Neutrophil (primary cell): ENCODE results near the gene DHX9.

Source experiments
- H3K27ac ChIP-seq: fragments of 200-600 bp; sonication (generic); 2 replicates; pipeline ENCODE4 v1.5.1; 2016; ENCODE audit warnings: mild to moderate bottlenecking, moderate library complexity
- H3K27me3 ChIP-seq: fragments of 200-600 bp; sonication (generic); 2 replicates; pipeline ENCODE4 v1.6.0; 2016; ENCODE audit warnings: mild to moderate bottlenecking
- H3K36me3 ChIP-seq: fragments of 200-600 bp; sonication (generic); 2 replicates; pipeline ENCODE4 v1.5.1; 2017
- H3K4me1 ChIP-seq, 2 experiments: fragments of 200-600 bp in 1 of 2; sonication (generic) in 1 of 2; 1 replicate in 1 of 2; 2 replicates in 1 of 2; pipeline versions ENCODE4 v1.5.1 to v1.6.1; 2013 to 2016; ENCODE audit warnings: low read depth in 1 of 2, low read length in 1 of 2, mild to moderate bottlenecking in 1 of 2, moderate library complexity in 1 of 2; ENCODE audit not compliant: control insufficient read depth in 1 of 2, insufficient read depth in 1 of 2
- H3K4me3 ChIP-seq, 2 experiments: fragments of 200-600 bp in 1 of 2; sonication (generic) in 1 of 2; 1 replicate in 1 of 2; 2 replicates in 1 of 2; pipeline ENCODE4 v1.5.1; 2013 to 2016; ENCODE audit warnings: low read depth in 1 of 2, low read length in 1 of 2, mild to moderate bottlenecking in 1 of 2, moderate library complexity in 1 of 2
- H3K9me3 ChIP-seq: fragments of 200-600 bp; sonication (generic); 2 replicates; pipeline ENCODE4 v1.5.1; 2016
- CTCF ChIP-seq: fragments of 200-600 bp; sonication (generic); IDR thresholded peaks from 2 replicates; pipeline ENCODE4 v1.5.1; 2016; ENCODE audit warnings: antibody characterized with exemption

DHX9 gene

DNA sequence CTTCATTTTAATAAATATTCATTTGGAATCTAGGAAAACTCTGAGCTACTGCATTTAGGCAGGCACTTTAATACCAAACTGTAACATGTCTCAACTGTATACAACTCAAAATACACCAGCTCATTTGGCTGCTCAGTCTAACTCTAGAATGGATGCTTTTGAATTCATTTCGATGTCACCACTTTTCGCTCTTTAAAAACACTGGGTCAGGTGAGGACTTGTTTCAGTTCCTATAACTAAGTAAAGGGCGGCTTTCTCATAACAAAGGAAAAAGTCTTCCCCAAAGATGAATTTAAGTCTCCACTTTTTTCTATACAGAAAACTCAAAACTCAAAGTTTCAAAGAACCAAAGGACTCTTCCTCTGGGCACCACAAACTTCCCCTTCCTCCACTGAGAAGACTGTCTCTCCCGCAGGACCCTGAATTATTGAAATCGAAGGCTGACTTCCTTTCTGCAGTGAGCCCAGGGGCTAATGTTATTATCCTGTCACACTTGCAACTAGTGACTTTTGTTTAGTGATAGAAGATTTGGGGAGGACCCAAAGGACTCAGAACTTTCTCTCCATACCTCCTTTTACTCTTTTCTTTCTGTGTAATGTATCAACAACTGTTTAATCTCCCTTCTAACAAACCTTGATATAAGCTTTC is 9.7 kb upstream of the DHX9 start:
- Histone ChIP-seq H3K4me3 (no peak overlapping the region), H3K4me1 (no peaks in the 10 kb centered on the region), H3K36me3 (peaks cover 82% of the 10 kb centered on the region), H3K27me3 (no peaks in the 10 kb centered on the region), H3K27ac (peak overlapping the region; percentile 40), H3K9me3 (no peaks in the 10 kb centered on the region)
- no peak for TF ChIP-seq CTCF

- H3K4me3 ChIP-seq: no peak overlapping the region
- no peak for TF ChIP-seq CTCF
Observed at GRCh38 chr1:182833271-182833670, 5.9 kb upstream of the DHX9 start.

GRCh38 chr1:182834326-182834725 is 4.8 kb upstream of the DHX9 start:
- H3K27me3 ChIP-seq: no peaks in the 10 kb centered on the region
- H3K9me3 ChIP-seq: no peaks in the 10 kb centered on the region
- H3K36me3 ChIP-seq: peaks cover 44% of the 10 kb centered on the region
- H3K27ac ChIP-seq: no peak overlapping the region
- H3K4me3 ChIP-seq: no peak overlapping the region
- no peak for TF ChIP-seq CTCF
- peaks cover 6 to 7% of the 10 kb centered on the region in 2 experiments for H3K4me1 ChIP-seq

More at GRCh38 chr1:182833271-182833670, 5.9 kb upstream of the DHX9 start:
- no peaks in the 10 kb centered on the region for H3K4me1 ChIP-seq
- no peaks in the 10 kb centered on the region for H3K27me3 ChIP-seq
- H3K9me3 ChIP-seq: no peaks in the 10 kb centered on the region
- no peak overlapping the region for H3K27ac ChIP-seq
- peaks cover 54% of the 10 kb centered on the region for H3K36me3 ChIP-seq

GRCh38 chr1:182835806-182836205 is 3.3 kb upstream of the DHX9 start:
- no peak for TF ChIP-seq CTCF
- Histone ChIP-seq H3K4me3 (no peak overlapping the region), H3K36me3 (peaks cover 30% of the 10 kb centered on the region), H3K9me3 (no peaks in the 10 kb centered on the region), H3K4me1 (peaks cover 14 to 18% of the 10 kb centered on the region in 2 experiments), H3K27me3 (no peaks in the 10 kb centered on the region), H3K27ac (no peak overlapping the region)

DNA sequence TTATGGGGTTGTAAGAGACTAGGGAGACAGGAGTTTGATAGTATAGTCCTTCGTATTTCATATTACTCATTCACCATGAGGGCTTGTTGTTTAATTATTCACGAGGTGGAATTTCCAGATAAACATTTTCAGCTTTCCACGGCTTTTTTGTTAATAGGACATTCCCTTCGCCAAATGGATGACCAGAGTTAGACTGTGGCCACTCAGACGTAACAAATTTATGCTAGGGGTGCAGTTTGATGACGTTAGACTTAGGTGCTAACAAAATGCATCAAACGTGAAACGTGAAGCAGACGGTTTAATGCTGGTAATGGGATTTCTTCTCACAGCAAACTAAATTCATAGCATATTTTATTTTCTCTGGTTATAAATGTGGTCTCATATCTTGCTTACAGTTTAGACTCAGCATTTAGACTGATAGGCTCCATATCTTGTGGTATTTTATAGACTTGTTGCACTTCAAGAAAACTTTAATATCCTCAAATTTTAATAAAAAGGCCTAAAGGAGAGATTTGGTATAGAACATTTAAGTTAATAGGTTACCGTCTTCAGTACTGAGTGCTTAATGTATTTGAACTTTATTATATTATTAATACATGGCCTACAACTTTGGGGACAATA is 2.3 kb downstream of the DHX9 start:
- no peak overlapping the region for H3K4me3 ChIP-seq
- peaks cover 23 to 26% of the 10 kb centered on the region in 2 experiments for H3K4me1 ChIP-seq
- no peaks in the 10 kb centered on the region for H3K27me3 ChIP-seq
- TF ChIP-seq CTCF: no peak
- peaks cover 29% of the 10 kb centered on the region for H3K36me3 ChIP-seq
- H3K27ac ChIP-seq: no peak overlapping the region
- no peaks in the 10 kb centered on the region for H3K9me3 ChIP-seq
